Astrocyte of the hippocampus (primary cell): ENCODE data around the gene UBE3D.
A peak's percentile ranks its signal among the peaks of the same experiment; 100 is the strongest.
"Not testable (repeated sequence)": the region's sequence is repeated elsewhere in the genome, so short reads cannot be mapped to it uniquely, and the experiment has no call there.

ENCODE experiments used
- DNase-seq: peaks from one replicate; pipeline ENCODE4 v3.0.0; 2011; ENCODE audit warnings: low read depth, low spot score

The UBE3D gene

GRCh38 chr6:83055366-83055964, 10.2 kb downstream of the UBE3D start:
- DNase-seq, result peak; percentile 76

DNA sequence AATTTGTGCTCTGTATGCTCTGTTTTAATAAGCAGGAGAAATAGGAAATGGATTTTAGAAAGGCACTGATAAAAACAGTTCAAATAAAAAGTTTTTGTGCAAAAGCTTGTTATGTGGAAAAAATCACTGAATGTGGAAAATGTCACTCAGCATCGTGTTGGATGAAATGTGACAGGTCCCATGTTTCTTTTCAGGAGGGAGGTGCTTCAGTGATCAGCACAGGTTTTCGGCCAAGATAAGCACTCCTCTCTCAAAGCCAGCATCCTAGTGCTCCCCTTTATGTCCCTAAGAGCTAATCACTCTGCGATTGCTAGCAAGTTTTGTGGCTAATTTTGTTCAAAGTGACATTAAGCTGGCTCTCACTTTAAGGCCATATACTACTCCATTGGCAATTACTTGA, 12.0 kb downstream of the UBE3D start:
- DNase-seq, result no peak

DNA sequence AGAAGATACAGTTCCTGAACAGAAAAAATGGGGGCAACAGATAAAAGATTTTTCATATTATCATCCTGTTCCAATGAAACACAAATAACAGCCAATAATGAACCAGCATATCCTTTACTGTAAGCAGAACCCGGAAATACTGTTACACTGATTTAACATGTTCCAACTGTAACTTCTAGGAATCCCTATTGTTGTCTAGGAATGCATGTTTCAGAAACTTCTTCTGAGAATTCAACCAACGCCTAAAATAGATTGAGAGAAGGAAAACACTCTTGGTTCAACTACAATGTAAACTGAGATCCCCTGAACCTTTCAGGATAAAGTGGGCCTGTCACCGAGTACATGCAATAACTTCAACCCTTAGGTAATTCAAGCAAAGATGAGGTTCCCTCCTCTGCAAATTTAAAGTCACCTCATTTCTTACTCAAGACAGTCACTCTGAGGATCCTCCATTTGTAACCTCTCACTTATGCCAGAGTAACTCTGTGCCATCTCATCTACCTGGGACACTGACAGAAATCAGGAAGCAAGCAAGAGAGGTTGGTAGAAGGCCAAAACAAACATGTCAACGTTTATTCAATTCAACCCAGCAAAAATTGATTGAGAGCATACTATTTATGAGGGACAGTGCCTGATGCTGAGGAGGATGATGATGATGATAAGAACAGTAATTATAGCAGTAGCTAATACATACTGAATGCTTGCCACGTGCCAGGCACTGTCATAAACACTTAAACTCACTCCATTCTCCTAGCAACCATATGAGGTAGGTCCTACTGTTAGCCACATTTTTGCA, 14.1 kb downstream of the UBE3D start:
- DNase-seq, result no peak

- peak; percentile 44 for DNase-seq
Observed at GRCh38 chr6:83047065-83047754, 18.4 kb downstream of the UBE3D start.

GRCh38 chr6:83044091-83044768, 21.4 kb downstream of the UBE3D start:
- DNase-seq, result no peak

DNA sequence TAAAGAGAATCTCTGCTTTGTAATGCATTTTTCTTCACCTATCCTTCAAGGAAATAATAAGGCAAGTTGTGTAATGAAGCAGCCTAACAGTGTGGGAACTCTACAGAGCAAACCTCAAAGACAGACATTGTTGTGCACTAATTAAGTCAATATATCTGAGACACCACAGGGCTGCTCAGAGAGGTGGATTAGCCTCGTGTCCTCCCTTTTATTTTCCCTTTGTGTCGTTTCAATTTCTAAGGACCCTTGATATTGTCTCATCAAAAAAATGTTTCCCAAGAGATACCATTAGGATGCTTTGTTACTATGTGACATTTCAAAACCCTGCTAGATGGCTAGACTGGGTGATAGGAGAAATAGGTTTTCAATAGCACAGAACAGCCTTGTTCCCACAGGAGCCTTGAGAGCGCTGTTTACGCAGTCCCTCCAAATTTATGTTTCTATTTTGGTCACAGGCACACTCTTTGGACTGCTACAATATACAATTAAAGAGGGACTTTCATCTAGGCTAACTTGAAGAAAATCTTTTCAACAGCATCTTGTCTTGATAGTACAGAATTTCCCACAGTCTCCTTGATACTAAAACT, 23.1 kb downstream of the UBE3D start:
- DNase-seq, result peak; percentile 12

GRCh38 chr6:83038246-83038645, 27.4 kb downstream of the UBE3D start:
- DNase-seq, result no peak

- DNase-seq, result no peak
Observed at GRCh38 chr6:83031689-83032088, 34.0 kb downstream of the UBE3D start.

GRCh38 chr6:83019741-83020140, 45.9 kb downstream of the UBE3D start:
- DNase-seq, result no peak

DNA sequence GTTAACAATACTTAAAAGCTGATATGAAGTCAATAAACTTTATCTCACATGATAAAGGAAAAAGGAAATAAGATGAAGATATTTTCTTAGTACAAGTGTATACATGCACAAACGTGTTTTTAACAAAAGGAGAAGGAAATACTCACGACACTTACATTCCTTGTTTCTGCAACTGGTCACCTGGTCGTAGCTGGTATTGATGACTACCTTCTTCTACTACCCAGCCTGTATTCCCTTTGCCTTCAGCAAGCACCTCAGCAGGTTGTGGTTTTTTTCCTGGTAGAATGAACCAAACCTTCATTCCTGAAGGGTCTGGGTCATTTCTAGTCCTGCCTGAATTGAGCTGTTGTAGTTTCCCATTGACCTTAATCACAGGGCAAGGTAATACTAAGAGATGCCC, 54.5 kb downstream of the UBE3D start:
- DNase-seq, result not testable (repeated sequence)

- DNase-seq, result no peak
Observed at GRCh38 chr6:83008626-83009025, 57.0 kb downstream of the UBE3D start.

GRCh38 chr6:83006270-83006905, 59.3 kb downstream of the UBE3D start:
- DNase-seq, result no peak

GRCh38 chr6:82996156-82996555, 69.5 kb downstream of the UBE3D start:
- no peak for DNase-seq

DNA sequence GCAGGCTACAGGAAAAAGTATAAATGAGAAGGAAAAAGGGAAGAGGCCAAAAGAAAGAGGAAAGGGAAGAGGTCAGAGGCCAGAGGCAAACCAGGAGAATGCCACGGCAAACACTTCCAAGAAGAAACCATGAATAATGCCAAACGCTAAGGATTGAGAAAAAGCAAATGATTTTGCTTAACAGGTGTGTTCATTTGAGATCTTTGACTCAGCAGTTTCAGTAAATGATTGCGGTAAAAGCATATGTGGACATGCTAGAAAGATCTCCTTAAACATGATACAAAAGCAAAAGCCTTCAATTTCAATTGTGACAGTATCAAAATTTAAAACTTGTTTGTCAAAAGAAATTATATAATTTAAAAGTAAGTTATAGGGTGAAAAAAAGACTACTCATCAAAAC, 70.6 kb downstream of the UBE3D start:
- DNase-seq, result no peak

- peak; percentile 18 for DNase-seq
Observed at GRCh38 chr6:82989736-82990290, 75.8 kb downstream of the UBE3D start.

GRCh38 chr6:82988930-82989351, 76.7 kb downstream of the UBE3D start:
- peak; percentile 2 for DNase-seq

DNA sequence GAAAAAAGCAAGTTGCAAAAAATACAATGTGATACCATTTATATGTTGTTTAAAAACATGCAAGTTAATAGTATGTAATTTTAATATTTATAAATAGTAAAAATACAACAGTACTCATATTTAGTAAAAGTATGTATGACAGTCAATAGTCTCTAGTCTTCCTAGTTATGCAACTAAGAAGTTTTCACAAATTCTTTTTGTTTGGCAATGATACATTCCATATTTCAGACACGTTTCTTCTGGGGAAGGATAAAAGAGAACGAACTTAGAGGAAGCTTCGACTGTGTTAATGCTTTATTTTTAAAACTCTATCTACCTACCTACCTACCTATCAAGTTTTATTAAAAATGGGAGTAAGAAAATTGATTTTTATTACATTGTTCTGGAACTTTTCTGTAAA, 77.7 kb downstream of the UBE3D start:
- DNase-seq, result no peak

DNA sequence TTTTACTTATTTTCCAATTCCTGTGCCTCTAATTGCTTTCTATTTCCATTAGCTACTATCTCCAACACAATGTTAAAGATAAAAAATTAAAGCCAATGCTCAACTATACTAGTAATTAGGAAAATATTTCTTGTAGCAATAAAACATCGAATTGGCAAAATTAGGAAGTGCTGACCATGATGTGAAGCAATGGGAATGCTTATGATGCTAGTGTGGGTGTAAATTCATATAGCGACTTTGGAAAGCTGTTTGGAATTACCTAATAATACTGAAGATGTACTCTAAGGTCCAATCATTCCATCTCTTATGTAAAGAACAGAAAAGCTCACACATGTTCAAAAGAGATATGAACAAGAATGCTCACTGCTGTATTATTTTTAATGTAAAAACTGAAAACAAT, 78.2 kb downstream of the UBE3D start:
- no peak for DNase-seq

GRCh38 chr6:82984720-82985119, 80.9 kb downstream of the UBE3D start:
- DNase-seq, result no peak

DNA sequence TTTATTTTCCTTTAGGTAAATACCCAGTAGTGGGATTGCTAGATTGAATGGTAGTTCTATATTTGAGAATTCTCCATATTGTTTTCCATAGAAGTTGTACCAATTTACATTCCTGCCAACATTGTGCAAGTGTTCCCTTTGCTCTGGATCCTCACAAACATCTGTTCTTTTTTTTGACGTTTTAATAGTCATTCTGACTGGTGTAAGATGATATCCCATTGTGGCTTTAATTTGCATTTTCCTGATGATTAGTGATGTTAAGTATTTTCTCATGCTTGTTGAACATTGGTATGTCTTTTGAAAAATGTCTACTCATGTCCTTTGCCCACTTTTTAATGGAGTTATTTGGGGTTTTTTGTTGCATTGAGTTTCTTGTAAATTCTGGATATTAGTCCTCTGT, 85.6 kb downstream of the UBE3D start:
- DNase-seq, result peak; percentile 33

DNA sequence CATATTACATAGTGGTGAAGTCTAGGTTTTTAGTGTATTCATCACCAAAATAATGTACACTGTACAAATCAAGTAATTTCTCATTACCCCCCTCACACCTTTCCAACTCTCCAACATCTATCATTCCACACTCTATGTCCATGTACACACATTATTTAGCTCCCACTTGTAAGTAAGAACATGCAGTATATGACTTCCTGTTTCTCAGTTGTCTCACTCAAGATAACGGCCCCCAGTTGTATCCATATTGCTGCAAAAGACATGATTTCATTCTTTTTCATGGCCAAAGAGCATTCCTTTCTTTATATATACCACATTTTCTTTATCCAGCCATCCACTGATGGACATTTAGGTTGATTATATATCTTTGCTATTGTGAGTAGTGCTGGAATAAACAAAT, 86.0 kb downstream of the UBE3D start:
- no peak for DNase-seq
